Fibroblast of the aortic adventitia (primary cell): ENCODE results near the gene ANO10. TPM values are rescaled to one million over a fixed set of nuclear protein-coding genes. Genes with fewer than 3 reads are reported as not detected.

ENCODE experiments used
- DNase-seq: peaks from one replicate; pipeline ENCODE4 v3.0.0-alpha.2; 2010; ENCODE audit warnings: low read depth
- H3K4me3 ChIP-seq: 2 replicates; pipeline ENCODE4 v1.5.1; 2011; ENCODE audit warnings: low read depth, mild to moderate bottlenecking, control low read depth, low read length, moderate library complexity
- total RNA-seq: library from RNA; depleted of rRNA; stranded (reverse); fragments of >200 nt; gene quantifications from 2 replicates; pipeline ENCODE4 v1.2.3, GENCODE V29; 2012; ENCODE audit warnings: low replicate concordance
- TF ChIP-seq, protein P1 (sequence below): IDR thresholded peaks from 2 replicates; pipeline ENCODE4 v1.5.1; 2011; ENCODE audit warnings: mild to moderate bottlenecking, low read length, control low read depth, inconsistent platforms; ENCODE audit not compliant: insufficient read depth

The ANO10 gene
- total RNA-seq, 1 donor: 46.4 TPM

DNA sequence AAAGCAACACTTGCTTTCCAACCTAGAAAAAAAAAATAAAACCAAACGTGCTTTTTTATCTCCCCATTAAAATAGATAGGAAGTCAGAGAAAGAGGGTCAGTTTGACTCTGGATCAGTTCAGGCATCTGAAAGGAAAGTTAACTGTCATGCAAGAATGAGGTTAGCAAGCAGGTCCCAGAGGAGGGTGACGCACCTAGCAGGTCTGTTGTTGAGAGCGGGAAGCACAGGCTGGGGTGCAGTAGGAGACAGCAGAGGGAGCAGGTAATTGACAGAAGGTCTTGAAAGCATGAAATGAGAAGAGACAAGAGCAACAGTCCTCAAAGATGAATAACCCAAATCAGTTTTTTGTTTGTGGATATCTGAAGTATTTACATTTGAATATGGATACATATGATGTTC, 82.5 kb downstream of the ANO10 start:
- no peak for DNase-seq
- TF ChIP-seq, protein P1, sequence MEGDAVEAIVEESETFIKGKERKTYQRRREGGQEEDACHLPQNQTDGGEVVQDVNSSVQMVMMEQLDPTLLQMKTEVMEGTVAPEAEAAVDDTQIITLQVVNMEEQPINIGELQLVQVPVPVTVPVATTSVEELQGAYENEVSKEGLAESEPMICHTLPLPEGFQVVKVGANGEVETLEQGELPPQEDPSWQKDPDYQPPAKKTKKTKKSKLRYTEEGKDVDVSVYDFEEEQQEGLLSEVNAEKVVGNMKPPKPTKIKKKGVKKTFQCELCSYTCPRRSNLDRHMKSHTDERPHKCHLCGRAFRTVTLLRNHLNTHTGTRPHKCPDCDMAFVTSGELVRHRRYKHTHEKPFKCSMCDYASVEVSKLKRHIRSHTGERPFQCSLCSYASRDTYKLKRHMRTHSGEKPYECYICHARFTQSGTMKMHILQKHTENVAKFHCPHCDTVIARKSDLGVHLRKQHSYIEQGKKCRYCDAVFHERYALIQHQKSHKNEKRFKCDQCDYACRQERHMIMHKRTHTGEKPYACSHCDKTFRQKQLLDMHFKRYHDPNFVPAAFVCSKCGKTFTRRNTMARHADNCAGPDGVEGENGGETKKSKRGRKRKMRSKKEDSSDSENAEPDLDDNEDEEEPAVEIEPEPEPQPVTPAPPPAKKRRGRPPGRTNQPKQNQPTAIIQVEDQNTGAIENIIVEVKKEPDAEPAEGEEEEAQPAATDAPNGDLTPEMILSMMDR: no peak
- H3K4me3 ChIP-seq: no peak overlapping the region

GRCh38 chr3:43537225-43537624, 84.6 kb downstream of the ANO10 start:
- no peak for DNase-seq
- TF ChIP-seq, protein P1: no peak
- H3K4me3 ChIP-seq: no peak overlapping the region

GRCh38 chr3:43534675-43535074, 87.1 kb downstream of the ANO10 start:
- TF ChIP-seq, protein P1: no peak

DNA sequence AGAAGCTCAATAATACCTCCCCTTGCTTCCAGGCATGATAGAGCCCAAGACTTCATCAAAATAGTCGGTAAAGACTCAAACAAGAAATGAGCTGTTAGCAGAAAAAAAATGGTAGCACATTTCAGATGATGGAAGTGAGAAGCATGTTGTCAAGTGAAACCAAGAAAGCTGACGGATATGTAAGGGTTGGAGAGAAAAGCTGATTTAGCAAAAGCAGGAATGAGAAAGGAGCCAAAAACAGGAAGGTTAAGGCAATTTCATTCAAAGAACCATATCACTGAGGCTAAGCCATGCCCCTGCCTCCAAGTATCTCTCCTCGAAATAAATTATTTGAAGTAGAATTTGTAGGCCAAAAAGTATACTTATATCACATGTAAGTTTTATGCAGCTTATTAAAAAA, 88.8 kb downstream of the ANO10 start:
- DNase-seq: no peak
- no peak overlapping the region for H3K4me3 ChIP-seq
- TF ChIP-seq, protein P1: no peak

More at GRCh38 chr3:43534675-43535074, 87.1 kb downstream of the ANO10 start:
- DNase-seq: no peak
- no peak overlapping the region for H3K4me3 ChIP-seq

GRCh38 chr3:43531835-43532234, 90.0 kb downstream of the ANO10 start:
- peak; percentile 59 for DNase-seq
- H3K4me3 ChIP-seq: no peak overlapping the region
- TF ChIP-seq, protein P1: no peak

- TF ChIP-seq, protein P1: no peak
- no peak overlapping the region for H3K4me3 ChIP-seq
- no peak for DNase-seq
Measured at GRCh38 chr3:43528498-43529099, 93.2 kb downstream of the ANO10 start.

DNA sequence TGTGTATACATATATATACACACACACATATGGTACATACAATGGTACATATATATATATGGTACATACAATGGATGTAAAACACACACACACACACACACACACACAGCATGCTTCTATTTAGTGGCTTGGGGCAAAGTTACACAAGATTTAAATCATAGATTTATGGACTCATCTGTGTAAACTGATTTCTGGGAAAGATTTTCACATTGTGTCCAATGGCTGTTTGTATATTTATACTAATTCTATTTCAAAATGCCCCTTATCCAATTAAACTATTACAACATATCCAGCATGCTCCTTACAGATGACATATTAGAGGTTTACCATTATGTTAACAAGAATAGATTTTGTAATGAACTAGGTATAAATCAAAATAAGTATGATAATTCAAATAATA, 94.9 kb downstream of the ANO10 start:
- no peak overlapping the region for H3K4me3 ChIP-seq
- TF ChIP-seq, protein P1: no peak
- no peak for DNase-seq
